ENCODE measurements around the gene CAPNS1.
"Not testable (repeated sequence)": the region's sequence is repeated elsewhere in the genome, so short reads cannot be mapped to it uniquely, and the experiment has no call there.

CAPNS1 gene

DNA sequence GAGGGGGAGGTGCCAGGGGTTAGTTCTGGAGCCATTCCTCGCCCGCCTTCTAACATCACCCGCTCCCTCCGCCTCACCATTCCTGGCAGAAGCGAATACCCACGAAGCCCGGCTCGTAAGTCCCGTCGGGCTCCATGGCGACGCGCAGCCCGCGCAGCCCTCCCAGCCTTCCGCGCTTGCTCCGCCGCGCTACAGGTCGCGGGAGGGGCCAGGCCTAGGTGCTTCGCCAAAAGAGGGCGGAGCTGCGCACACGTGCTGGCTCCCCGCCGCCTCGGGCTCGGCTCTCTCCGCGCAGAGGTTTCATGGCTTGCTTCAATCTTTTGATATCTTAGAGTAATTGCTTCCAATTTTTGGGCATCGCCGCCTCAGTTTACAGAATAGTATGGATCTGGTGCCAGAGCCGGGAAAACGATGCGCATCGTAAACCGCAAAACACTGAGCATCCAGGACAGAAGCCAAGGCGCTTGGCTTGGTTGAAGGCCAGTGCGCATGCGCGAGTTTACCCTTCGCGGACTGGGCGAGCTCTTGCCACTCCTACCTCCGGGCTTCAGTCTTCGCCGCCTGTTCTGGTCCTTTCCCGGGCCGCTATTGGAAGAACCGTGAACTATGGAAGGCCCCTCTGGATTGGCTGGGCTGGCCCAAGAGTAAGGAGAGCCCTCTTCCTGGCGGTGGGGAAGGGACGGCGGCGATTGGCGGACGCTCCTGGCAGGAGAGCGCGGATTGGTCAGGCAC is 25.0 kb upstream of the CAPNS1 start, which contains the start of gene POLR2I:
POLR2I (minus strand) TSS at position 155 of the 732 bp plus-strand sequence; CDS start at position 136, 19 bp downstream.
- peak; percentile 99 for DNase-seq

DNA sequence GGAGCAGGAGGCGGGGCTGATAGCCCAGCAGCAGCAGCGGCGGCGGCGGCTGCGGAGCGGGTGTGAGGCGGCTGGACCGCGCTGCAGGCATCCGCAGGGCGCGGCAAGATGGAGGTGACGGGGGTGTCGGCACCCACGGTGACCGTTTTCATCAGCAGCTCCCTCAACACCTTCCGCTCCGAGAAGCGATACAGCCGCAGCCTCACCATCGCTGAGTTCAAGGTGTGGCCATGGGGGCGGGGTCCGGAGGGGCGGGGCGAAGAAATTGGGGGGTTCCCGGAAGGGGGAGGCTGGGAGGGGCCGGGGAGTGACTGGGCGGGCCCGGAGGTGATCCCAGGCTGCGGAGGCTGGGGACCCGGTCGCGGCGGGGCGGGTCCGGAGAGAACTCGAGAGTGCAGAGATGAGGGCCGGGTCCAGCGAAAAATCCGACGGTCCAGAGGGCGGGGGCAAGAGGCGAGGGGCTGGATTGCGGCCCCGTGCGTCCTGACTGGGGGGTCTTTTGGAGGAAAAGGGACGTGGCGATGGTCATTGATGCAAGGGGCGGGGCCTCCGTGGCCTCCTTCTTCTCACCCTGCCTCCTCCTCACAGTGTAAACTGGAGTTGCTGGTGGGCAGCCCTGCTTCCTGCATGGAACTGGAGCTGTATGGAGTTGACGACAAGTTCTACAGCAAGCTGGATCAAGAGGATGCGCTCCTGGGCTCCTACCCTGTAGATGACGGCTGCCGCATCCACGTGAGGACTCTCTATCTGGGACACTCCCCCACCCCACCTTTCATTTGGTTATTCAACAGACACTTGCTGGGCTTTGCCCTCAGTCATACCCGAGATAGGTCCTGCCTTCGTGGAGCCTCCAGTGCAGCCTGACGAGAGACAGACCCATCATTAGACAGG is 24.2 kb upstream of the CAPNS1 start, which contains the start of gene TBCB:
TBCB (plus strand) TSS at position 16 of the 891 bp plus-strand sequence; CDS start at position 109, 93 bp downstream.
- peak in 1 of 2 experiments; percentile 36 for DNase-seq

DNA sequence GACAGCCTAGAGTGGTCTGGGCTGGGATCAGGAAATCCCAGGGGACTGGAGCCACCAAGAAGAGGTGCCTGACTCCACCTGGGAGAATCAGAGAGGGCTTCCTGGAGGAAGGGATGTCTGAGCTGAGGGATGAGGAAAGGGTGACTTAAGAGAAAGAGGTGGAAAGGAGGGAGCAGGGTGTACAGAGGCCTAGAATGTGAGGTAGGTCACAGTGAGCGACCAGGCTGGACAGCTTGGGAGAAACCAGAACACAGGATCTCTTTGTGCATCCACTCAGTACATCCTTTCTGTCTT is 23.6 kb upstream of the CAPNS1 start:
- no peak for DNase-seq

DNA sequence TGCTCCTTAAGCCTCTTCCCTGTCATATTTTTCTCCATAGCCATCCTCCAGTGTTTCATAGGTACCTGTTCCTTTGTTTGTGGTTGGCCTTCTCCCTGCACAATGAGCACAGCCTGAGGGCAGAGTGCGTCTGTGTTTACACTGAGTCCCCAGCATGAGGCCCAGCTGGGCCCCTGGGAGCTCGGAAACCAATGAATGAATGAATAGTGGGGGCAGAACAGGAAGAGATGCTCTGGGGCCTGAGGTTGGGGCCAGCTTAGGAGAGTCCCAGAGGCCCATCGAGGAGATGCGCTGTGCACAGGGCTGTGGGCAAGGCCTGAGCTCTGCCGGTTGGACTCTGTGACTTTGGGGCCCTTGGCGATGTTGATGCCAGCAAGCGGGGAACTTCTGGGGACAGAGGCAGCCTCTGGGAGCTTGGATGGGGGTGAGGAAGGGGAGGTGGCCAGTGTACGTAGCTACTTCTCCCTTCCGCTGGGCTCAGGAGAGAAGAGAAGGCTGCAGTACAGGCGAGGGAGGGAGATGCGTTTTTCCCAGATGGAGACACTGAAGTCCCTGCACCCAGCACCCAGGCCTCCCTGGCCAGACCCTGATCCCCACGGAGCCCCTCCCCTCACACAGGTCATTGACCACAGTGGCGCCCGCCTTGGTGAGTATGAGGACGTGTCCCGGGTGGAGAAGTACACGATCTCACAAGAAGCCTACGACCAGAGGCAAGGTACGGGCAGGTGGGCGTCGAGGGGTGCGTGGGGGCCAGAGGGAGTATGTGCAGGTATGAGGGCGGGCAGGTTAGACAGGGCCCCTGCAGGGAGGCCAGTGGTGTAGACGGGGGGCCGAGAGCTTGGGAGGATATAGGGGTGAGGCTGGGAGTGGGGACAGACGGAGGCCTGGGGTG is 19.5 kb upstream of the CAPNS1 start:
- peak; percentile 59 to 80 for DNase-seq

DNA sequence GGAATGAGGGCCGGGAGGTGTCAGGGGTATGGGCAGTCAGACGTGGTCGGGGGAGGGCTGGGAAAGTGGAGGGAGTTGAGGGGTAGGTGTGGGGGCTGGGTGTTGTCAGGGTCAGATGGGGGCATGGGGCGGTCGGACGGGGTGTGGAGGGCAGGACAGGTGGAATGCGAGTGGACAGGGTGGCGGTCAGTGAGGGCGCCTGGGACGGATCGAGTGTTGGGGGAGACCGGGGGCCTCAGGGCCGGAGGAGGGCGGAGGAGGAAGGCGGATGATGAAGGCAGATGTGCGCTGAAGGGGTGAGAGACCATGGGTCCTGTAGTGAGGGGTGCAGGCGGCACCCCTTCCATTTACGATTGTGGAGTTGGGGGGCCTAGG is 18.9 kb upstream of the CAPNS1 start:
- DNase-seq = no peak

DNA sequence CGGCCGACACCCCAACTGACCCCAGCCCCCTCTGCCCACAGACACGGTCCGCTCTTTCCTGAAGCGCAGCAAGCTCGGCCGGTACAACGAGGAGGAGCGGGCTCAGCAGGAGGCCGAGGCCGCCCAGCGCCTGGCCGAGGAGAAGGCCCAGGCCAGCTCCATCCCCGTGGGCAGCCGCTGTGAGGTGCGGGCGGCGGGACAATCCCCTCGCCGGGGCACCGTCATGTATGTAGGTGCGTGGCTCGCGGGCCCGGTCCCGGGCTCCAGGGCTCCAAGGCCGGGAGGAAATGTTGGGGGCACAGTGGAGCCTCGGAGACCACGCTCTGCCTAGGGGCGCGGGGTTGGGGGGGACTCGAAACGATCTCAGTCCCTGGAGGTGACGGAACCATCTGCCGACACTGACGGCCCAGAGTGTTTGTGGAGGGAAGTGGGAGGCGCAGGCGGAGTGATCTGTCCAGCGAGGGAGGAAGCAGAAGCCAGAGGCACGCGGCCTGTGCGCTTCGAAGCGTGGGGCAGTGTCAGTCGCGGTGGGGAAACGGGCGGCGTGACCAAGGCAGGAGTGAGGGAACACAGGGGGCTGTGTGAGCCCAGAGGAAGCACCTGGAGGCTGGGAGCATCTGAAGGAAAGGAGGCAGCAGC is 18.3 kb upstream of the CAPNS1 start:
- no peak for DNase-seq

DNA sequence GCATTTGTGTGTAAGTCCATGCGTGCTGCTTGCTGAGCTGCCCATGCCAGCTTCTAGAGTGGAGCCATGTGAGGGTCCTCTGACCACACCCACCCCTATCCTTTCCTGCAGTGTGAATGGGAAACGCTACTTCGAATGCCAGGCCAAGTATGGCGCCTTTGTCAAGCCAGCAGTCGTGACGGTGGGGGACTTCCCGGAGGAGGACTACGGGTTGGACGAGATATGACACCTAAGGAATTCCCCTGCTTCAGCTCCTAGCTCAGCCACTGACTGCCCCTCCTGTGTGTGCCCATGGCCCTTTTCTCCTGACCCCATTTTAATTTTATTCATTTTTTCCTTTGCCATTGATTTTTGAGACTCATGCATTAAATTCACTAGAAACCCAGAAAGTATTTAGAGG is 14.3 kb upstream of the CAPNS1 start:
- DNase-seq = no peak

DNA sequence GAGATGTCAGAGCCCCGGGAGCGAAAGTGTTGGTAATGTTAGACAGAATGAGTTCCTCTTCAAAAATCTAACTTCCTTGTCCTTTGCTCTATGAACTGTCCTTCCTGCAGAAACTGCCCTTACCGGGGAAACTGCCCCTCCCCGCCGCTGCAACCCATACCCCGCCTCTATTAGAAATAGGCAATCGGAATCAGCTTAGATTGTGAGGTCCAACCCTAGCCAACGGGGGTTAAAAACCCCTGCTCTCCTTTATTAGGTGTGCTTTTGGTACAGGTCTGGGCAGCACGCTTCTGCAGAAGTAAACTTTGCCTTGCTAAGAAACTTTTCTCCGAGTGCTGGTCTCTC is 11.5 kb upstream of the CAPNS1 start:
- no peak for DNase-seq

DNA sequence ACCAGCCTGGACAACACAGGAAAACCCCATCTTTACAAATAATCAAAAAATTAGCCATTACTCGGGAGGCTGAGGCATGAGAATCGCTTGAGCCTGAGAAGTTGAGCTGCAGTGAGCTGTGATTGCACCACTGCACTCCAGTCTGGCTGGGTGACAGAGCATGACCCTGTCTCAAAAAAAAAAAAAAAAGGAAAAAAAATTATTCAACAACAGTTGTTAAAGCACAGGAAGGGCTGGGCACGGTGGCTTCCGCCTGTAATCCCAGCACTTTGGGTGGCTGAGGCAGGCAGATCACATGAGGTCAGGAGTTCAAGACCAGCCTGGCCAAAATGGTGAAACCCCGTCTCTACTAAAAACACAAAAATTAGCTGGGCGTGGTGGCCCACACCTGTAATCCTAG is 8.6 kb upstream of the CAPNS1 start:
- not testable (repeated sequence) for DNase-seq

DNA sequence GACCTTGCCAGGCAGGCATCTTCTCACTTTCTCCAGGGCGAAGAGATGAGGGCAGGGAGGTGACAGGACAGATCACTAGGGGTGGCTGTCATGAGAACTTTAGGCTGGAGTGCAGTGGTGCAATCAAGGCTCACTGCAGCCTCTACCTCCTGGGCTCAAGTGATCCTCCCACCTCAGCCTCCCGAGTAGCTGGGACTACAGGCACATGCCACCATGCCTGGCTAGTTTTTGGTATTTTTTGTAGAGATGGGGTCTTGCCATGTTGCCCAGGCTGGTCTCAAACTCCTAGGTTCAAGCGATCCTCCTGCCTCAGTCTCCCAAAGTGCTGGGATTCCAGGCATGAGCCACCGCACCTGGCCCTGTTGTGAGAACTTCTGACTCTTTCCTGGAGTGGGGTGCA is 5.0 kb upstream of the CAPNS1 start:
- DNase-seq = not testable (repeated sequence)

DNA sequence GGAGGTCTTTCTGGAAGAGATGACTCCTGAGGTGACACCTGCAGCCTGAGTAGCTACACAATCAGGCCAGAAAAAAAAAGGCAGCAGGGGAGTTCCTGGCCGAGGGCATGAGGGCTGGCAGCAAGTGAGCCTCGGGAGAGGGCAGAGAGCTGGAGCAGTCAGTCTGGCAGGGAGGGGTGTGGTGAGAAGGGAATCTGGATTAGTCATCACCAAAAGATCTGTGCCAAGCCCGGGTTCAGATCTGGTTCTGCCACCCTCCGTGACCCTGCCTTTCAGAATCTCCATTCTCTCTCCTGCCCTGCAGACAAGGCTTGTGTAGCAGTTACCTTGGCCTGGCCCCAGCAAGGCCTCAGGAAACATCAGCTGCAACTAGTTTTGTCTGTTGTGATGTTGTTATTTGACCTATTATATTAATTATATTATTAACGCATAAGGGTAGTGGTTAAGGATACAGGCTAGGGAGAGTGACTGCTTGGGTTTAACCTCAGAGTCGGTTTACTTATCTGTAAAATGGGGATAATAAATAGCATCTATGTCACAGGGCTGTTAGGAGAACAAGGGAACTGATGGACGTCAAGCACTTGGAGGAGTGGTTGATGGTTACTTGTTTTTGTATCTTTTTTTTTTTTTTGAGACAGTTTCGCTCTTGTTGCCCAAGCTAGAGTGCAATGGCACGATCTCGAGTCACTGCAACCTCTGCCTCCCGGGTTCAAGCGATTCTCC is 2.7 kb upstream of the CAPNS1 start:
- no peak for DNase-seq

DNA sequence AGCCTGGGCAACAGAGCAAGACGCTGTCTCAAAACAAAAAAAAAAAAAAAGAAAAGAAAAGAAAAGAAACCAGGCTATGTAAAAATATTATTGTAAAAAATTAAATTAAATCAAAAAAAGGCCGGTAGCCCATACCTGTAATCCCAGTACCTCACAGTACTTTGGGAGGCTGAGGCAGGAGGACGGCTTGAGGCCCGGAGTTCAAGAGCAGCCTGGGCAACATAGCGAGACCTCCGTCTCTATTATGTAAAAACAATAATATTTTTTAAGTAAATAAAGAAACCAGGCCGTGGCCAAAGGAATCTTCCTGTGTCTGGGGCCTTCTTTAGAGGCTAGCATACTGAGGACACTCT is 770 bp upstream of the CAPNS1 start:
- no peak for DNase-seq

DNA sequence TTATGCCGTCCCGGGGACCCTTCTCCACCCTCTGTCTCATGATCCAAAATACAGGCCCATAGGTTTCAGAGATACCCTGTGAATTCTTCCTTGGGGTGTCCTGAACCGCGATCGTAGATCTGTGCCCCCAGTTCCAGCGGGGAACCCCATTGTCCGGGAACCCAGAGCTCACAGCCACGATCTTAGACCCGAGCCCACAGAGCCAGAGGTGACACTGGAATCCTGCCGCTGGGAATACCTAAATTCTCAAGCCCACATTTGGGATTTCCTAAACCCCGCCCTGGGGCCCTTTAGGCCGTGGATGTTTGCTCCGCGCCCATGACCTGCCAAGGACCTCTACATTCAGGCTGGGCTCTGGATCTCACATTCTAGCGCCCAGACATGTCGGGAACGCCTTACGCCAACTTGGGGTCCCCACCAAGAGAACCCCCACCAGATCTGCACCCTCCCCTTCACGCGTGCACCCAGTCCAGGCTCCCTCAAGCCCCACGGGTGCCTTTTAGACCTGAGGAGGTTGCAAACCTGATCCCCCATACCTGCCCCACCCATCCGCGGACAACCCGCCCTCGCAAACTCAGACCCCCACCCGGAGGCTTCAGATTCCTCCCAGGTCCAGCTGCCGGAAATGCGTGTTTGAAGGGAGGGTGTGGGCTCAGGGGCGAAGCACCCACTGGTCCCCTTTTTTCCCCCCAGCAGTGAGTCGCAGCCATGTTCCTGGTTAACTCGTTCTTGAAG is 605 bp downstream of the CAPNS1 start:
- peak; percentile 74 to 83 for DNase-seq

DNA sequence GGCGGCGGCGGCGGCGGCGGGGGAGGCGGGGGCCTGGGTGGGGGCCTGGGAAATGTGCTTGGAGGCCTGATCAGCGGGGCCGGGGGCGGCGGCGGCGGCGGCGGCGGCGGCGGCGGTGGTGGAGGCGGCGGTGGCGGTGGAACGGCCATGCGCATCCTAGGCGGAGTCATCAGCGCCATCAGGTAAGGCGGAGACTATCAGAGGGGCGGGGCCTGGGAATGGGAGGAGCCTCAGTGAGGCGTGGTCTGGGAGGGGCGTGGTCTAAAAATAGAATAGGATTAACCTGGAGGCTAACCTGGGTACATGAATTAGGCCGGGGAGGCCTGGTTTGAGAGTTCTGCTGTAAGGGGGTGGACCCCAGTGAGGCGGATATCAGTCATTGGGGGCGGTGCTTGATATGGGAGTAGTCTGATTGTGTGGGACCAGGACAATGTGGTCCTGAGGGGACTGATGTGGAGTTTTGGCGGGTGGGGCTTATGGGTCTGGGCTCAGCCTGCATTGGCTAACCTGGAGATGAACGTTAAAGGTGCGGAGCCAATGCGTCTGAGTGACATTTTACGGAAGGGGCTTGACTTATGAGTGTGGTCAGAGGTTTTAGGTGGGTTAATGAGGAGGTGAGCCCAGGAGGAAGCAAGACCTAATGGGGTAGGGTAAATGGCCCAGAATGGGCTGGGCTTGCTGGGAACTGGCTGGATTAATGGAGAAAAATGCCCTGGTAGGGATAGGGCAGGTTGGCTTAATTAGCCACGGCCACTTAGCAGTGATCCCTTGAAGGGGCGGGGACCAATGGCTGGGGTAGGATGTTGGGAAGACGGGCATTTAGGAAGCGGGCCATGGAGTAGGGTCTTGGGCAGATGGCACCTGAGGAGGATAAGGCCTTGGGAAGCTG is 1.4 kb downstream of the CAPNS1 start:
- peak; percentile 72 to 81 for DNase-seq

DNA sequence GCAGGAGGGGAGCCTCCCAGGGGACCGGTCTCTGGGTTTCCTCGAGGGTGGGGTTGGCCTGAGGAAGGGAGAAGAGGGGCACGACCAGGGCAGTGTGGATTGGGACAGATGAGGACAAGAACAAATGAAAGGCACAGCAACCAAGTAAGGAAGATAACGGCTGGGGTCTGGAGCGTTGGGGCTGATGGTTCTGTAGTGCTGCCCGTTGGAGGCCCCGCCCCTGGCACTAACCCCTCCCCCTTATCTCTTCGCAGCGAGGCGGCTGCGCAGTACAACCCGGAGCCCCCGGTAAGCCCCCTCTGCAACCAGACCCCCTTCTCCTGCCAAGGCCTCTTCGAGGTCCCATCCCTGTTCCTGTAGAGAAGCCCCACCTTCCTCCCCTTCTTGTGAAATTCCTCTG is 2.2 kb downstream of the CAPNS1 start:
- DNase-seq = no peak

DNA sequence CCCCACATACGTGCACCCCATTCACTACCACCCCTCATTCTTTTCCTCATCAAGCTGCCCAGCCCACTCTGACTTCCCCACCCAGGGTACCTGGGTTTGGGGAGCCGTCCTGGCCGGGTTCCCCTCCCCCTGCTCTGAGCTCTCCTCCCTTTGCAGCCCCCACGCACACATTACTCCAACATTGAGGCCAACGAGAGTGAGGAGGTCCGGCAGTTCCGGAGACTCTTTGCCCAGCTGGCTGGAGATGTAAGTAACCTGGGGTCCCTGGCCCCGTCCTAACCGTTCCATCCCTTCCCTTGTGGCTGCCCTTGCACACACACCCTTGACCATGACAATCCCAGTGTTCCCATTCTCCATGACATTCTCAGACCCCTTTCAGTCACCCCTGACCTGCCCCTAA is 2.6 kb downstream of the CAPNS1 start:
- DNase-seq = no peak

DNA sequence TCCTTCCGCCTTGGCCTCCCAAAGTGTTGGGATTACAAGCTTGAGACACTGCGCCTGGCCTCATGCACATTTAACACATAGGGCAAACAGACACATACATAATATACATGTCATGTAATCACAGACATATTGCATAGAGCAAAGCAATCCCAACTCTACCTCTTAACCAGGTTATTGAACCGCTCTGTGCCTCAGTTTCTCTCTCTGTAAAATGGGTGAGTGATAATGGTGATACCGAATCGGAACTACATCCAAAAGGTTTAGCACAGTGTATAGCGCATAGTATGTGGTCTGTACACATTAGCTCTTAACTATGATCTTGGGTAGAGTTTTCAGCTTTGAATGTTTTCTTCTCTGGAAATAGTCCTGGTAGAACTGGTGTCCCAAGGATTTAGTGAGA is 4.8 kb downstream of the CAPNS1 start:
- no peak for DNase-seq

DNA sequence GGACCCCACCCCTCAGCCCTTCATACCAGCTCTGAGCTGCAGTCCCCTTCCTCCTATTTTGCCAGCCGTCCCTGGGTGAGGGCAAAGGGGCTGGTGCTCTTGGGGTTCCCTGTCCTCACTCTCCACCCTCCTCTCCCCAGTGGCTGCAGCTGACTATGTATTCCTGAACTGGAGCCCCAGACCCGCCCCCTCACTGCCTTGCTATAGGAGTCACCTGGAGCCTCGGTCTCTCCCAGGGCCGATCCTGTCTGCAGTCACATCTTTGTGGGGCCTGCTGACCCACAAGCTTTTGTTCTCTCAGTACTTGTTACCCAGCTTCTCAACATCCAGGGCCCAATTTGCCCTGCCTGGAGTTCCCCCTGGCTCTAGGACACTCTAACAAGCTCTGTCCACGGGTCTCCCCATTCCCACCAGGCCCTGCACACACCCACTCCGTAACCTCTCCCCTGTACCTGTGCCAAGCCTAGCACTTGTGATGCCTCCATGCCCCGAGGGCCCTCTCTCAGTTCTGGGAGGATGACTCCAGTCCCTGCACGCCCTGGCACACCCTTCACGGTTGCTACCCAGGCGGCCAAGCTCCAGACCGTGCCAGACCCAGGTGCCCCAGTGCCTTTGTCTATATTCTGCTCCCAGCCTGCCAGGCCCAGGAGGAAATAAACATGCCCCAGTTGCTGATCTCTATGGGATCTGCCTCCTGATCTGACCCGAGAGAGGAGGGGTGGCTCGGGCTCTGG is 10.0 kb downstream of the CAPNS1 start:
- DNase-seq = no peak

DNA sequence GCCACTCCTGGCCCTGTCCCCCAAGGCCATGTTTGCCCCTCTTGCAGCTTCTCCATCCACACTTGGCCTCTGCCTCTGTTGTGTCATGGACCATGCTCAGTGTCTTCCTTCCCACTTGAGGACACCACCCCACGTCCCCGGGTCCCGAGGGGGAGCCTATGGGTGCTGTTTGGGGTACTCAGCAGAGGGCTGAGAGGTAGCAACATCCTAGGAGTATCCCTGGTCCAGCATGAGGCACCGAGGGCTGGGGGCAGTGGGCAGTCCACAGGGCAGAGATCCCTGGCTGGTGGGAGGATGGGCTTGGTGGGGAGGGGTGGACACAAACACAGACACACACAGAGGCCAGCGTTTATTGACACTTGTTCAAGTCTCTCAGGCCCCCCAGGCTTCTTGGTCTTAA is 10.7 kb downstream of the CAPNS1 start:
- no peak for DNase-seq

Measured in NCI-H2081 (cell line).